Astrocyte of the spinal cord (primary cell): ENCODE data around the gene HOMER1.

Source experiments
- DNase-seq: peaks from one replicate; pipeline ENCODE4 v3.0.0; 2011; ENCODE audit warnings: low read depth, low spot score
- H3K4me3 ChIP-seq: 2 replicates; pipeline ENCODE4 v1.5.1; 2011; ENCODE audit warnings: low read depth, mild to moderate bottlenecking, low read length, moderate library complexity
- in situ Hi-C: cut with HindIII; loops from 2 replicates; pipeline ENCODE4 v1.10.0; 2017; ENCODE audit warnings: low sequenced_read_pairs
- TF ChIP-seq, protein P1 (sequence below): IDR thresholded peaks from 2 replicates; pipeline ENCODE4 v1.5.1; 2012; ENCODE audit warnings: low read depth, mild to moderate bottlenecking, low read length, inconsistent platforms

Gene HOMER1

DNA sequence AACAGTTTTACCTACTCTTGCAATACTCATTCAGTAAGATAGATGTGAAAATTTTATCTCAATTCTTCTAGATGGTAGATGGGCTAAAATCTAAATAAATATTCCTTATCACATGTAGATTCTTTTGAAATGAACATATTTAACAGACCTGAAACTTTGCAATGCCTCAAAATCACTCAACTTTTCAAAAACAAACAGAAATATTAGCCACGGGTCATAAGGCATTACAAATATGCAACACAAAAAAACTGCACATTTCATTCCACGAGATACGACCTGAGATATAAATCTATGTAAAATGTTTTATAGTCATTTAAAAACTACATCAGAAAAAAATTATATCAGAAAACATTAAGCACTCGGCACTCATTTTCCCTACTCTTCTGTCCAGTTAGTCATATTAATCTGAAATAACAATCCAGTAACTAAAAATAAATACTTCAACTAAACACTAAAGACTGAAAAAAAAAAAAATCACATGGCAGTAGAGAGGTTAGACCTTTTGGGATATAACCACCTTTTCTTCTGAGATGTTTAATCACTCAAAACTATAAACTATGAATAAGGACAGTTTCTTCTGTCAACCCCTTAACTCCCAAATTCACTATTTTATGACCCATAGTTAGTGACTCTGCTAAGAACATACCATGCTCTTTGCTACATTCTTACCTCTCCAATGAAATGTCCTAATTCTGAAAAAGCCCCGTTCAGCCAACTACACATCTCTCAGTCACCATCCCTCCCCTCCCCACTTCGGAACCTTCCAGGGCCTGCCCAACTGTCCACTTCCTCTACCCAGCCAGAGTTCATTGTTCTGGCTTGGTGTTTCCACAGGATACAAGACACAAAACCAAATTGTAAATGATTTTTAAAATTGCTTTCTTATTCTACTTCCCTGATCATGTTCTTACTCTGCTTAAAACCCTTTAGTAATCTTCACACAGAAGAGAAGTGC, 6.4 kb downstream of the HOMER1 start:
- H3K4me3 ChIP-seq: no peak overlapping the region
- DNase-seq: no peak
- in situ Hi-C loops: no loop called here
- TF ChIP-seq, protein P1, sequence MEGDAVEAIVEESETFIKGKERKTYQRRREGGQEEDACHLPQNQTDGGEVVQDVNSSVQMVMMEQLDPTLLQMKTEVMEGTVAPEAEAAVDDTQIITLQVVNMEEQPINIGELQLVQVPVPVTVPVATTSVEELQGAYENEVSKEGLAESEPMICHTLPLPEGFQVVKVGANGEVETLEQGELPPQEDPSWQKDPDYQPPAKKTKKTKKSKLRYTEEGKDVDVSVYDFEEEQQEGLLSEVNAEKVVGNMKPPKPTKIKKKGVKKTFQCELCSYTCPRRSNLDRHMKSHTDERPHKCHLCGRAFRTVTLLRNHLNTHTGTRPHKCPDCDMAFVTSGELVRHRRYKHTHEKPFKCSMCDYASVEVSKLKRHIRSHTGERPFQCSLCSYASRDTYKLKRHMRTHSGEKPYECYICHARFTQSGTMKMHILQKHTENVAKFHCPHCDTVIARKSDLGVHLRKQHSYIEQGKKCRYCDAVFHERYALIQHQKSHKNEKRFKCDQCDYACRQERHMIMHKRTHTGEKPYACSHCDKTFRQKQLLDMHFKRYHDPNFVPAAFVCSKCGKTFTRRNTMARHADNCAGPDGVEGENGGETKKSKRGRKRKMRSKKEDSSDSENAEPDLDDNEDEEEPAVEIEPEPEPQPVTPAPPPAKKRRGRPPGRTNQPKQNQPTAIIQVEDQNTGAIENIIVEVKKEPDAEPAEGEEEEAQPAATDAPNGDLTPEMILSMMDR: no peak

DNA sequence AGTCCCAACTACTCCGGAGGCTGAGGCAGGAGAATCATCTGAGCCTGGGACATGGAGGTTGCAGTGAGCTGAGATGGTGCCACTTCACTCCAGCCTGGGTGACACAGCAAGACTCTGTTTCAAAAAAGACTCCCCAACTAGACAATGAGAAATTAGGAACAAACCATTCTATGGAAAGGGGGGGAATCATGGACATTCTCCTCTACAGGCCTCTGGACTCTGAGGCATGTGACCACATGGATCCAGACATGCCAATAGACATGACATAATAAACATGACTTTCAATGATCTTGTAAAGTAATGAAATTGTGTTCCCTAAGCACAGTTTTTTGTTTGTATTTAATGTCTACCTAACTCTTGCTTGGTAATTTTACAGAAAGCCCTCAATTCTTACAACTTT, 8.8 kb downstream of the HOMER1 start:
- TF ChIP-seq, protein P1: no peak
- no peak for DNase-seq
- H3K4me3 ChIP-seq: no peak overlapping the region
- in situ Hi-C loops: no loop called here

DNA sequence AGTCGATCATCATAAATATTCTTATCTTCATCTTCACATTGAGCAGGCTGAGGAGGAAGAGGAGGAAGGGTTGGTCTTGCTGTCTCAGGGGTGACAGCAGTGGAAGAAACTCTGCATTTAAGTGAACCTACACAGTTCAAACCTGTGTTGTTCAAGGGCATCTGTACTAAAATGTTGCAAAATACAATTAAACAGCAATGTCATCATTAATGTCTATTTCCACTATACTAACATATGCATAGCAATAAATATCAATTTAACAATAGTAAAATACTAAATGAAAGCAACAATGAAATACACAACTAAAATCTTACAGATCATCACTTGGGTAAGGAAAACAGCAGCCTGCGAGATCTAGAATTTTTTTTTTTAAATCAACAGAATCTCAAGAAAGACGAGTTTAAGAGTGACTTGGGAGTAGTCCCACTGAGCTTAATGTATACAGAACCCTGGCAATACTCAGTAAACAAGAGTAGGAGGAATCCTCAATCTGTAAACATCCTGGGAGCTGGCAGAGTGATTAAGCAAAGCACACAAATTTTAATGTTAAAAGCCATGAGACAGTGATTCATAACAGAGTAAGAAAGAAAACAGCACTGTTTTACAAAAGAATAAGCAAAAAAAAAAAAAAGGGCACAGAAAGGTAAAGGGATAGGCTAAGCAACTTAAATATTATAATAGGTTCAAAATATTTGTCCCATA, 10.0 kb downstream of the HOMER1 start:
- TF ChIP-seq, protein P1: no peak
- H3K4me3 ChIP-seq: no peak overlapping the region
- DNase-seq: no peak
- in situ Hi-C loops: no loop called here

DNA sequence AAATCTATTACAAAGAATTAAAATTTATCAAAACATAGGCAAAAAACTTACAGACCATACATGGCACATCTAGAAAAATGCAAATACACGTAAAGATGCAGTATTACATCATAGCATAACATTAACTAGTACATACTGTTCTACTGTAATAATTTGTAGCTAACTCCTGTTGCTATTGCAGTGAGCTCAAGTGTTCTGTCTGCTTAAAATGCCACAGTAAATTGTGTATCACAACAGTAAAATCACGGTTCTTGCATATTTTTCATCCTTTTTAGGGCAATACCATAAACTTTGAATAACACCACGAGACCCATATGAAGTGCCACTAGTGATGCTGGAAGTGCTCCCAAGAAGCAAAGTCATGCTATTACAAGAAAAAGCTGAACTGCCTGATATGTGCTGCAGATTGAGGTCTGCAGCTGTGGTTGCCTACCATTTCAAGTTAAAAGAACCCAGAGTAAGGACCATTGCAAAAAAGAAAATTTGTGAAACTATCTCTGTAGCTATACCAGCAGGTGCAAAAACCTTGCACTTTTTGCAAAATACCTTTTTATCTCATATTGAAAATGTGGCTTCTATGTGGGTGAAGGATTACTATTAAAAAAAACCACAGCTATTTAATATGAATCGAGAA, 14.2 kb downstream of the HOMER1 start:
- no peak for DNase-seq
- in situ Hi-C loops: no loop called here
- no peak overlapping the region for H3K4me3 ChIP-seq
- TF ChIP-seq, protein P1: no peak

DNA sequence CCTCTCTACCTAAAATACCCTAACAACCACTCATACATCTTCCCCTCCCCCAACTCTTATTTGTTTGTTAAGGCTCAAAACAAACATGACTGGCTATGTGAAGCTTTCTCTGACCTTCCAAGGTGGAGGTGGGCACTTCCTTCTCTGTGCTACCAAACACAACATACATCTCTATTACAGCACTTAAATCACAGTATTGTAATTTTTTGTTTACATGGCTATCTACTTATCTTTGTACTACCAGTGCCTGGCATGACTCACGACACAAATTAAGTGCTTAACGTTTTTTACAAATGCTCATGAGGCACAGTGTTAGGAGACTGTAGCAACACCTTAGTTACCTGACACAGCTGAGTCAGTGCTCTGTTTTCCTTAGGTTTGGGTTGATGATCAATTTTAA, 18.6 kb downstream of the HOMER1 start:
- DNase-seq: no peak
- TF ChIP-seq, protein P1: no peak
- H3K4me3 ChIP-seq: no peak overlapping the region
- in situ Hi-C loops: no loop called here

DNA sequence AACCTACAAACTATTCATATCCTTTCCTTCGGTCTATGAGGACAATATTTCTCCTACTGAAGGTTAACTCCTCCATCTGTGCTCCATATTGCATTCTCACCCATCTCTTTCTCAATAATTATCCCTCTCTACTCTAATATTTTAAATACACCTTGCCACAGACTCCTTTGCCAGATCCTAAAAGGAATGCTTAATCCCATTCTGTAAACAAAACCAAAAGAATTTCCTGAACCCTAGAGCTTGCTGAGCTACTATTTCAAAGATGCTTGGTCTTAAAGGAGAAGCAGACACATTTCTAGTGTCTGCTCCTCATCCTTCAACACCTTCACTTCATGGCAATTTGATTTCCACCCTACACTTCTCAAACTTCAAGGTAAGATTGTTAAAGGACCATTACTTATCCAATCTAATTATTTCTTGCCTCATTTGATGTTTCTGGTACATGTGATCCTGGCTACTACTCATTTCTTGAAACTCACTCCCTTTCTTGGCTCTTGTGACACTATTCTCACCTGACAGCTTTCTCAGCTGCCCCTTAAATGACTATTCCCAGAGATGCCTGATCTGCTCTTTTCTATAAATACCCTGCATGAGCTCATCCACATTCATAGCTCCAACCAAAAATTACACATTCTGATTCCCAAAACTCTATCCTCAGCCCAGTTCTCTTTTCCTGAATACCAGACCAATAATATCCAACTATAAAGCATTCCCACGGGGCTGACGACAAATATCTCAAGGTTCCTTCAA, 20.2 kb downstream of the HOMER1 start:
- H3K4me3 ChIP-seq: no peak overlapping the region
- in situ Hi-C loops: no loop called here
- TF ChIP-seq, protein P1: no peak
- DNase-seq: no peak
